Measurements from ENCODE around the gene HRK.

DNA sequence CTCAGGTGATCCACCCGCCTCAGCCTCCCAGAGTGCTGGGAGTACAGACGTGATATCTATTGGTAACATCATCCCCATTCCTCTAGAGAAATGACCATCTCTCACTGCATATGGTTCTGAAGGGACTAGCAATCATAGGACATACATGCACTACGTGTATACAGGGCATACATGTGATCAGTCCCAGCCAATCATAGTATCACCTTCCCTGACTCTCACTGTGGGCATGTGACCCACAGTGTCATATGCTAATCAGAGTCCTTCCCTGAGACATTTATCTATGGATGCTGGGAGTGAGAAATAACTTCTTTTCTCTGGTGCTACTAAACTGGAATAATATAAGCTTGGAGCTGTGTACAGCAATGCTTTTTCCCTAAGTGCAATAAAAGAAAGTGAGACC, 17.4 kb upstream of the HRK start:
- TF ChIP-seq EZH2 (IDR thresholded peaks at IDR 0.05; ENCODE audit: low read length, unreplicated experiment) (no peak), EZH2phosphoT487 (IDR thresholded peaks at IDR 0.05; ENCODE audit: borderline replicate concordance, low read length) (no peak)
- TF ChIP-seq, protein P1, sequence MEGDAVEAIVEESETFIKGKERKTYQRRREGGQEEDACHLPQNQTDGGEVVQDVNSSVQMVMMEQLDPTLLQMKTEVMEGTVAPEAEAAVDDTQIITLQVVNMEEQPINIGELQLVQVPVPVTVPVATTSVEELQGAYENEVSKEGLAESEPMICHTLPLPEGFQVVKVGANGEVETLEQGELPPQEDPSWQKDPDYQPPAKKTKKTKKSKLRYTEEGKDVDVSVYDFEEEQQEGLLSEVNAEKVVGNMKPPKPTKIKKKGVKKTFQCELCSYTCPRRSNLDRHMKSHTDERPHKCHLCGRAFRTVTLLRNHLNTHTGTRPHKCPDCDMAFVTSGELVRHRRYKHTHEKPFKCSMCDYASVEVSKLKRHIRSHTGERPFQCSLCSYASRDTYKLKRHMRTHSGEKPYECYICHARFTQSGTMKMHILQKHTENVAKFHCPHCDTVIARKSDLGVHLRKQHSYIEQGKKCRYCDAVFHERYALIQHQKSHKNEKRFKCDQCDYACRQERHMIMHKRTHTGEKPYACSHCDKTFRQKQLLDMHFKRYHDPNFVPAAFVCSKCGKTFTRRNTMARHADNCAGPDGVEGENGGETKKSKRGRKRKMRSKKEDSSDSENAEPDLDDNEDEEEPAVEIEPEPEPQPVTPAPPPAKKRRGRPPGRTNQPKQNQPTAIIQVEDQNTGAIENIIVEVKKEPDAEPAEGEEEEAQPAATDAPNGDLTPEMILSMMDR (conservative IDR thresholded peaks at IDR 0.05; ENCODE audit: low read depth, low read length) = no peak

All from PC-3 (cell line).